Measurements from ENCODE around the gene ATP1B2. TPM values are rescaled to one million over a fixed set of nuclear protein-coding genes. Genes with fewer than 3 reads are reported as not detected.

ATP1B2 gene
- total RNA-seq, 1 donor from 2014 or later = 4.8 TPM

- TF ChIP-seq, protein P1, sequence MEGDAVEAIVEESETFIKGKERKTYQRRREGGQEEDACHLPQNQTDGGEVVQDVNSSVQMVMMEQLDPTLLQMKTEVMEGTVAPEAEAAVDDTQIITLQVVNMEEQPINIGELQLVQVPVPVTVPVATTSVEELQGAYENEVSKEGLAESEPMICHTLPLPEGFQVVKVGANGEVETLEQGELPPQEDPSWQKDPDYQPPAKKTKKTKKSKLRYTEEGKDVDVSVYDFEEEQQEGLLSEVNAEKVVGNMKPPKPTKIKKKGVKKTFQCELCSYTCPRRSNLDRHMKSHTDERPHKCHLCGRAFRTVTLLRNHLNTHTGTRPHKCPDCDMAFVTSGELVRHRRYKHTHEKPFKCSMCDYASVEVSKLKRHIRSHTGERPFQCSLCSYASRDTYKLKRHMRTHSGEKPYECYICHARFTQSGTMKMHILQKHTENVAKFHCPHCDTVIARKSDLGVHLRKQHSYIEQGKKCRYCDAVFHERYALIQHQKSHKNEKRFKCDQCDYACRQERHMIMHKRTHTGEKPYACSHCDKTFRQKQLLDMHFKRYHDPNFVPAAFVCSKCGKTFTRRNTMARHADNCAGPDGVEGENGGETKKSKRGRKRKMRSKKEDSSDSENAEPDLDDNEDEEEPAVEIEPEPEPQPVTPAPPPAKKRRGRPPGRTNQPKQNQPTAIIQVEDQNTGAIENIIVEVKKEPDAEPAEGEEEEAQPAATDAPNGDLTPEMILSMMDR (conservative IDR thresholded peaks at IDR 0.05) = no peak
- DNase-seq (ENCODE audit: extremely low spot score, unreplicated experiment) = no peak
- peaks cover 3% of the 10 kb centered on the region for H3K4me1 Mint-ChIP-seq (ENCODE audit: unreplicated experiment)
- H3K27ac Mint-ChIP-seq = no peak overlapping the region
- no peaks in the 10 kb centered on the region for H3K27me3 Mint-ChIP-seq
- no peak overlapping the region for H3K4me3 Mint-ChIP-seq
- peaks cover 32% of the 10 kb centered on the region for H3K36me3 Mint-ChIP-seq
- H3K9me3 Mint-ChIP-seq = no peaks in the 10 kb centered on the region
Measured at GRCh38 chr17:7677388-7678067, 26.8 kb downstream of the ATP1B2 start.

- Mint-ChIP-seq H3K4me1 (ENCODE audit: unreplicated experiment) (peaks cover 25% of the 10 kb centered on the region), H3K36me3 (peaks cover 8% of the 10 kb centered on the region), H3K4me3 (peak overlapping the region; percentile 97), H3K9me3 (no peaks in the 10 kb centered on the region), H3K27ac (peak overlapping the region; percentile 99), H3K27me3 (peaks cover 3% of the 10 kb centered on the region)
- TF ChIP-seq, protein P1 (conservative IDR thresholded peaks at IDR 0.05) = no peak
- DNase-seq (ENCODE audit: extremely low spot score, unreplicated experiment) = no peak
Measured at GRCh38 chr17:7684851-7685532, 34.3 kb downstream of the ATP1B2 start.

GRCh38 chr17:7685533-7686221 is 35.0 kb downstream of the ATP1B2 start:
- no peaks in the 10 kb centered on the region for H3K9me3 Mint-ChIP-seq
- peak overlapping the region; percentile 99 for H3K27ac Mint-ChIP-seq
- H3K27me3 Mint-ChIP-seq = peaks cover 3% of the 10 kb centered on the region
- peaks cover 25% of the 10 kb centered on the region for H3K4me1 Mint-ChIP-seq (ENCODE audit: unreplicated experiment)
- DNase-seq (ENCODE audit: extremely low spot score, unreplicated experiment) = peak; percentile 93
- TF ChIP-seq, protein P1 (conservative IDR thresholded peaks at IDR 0.05) = no peak
- H3K4me3 Mint-ChIP-seq = peak overlapping the region; percentile 97
- peaks cover 12% of the 10 kb centered on the region for H3K36me3 Mint-ChIP-seq

- Mint-ChIP-seq H3K27me3 (peaks cover 3% of the 10 kb centered on the region), H3K27ac (peak overlapping the region; percentile 99), H3K4me3 (peak overlapping the region; percentile 97), H3K4me1 (ENCODE audit: unreplicated experiment) (peaks cover 25% of the 10 kb centered on the region), H3K36me3 (peaks cover 12% of the 10 kb centered on the region), H3K9me3 (no peaks in the 10 kb centered on the region)
- DNase-seq (ENCODE audit: extremely low spot score, unreplicated experiment) = peak; percentile 81
- TF ChIP-seq, protein P1 (conservative IDR thresholded peaks at IDR 0.05) = no peak
Measured at GRCh38 chr17:7686222-7687071, 35.7 kb downstream of the ATP1B2 start.

Measured in type B pancreatic cell (in vitro differentiated cells).